ENCODE data around the gene TESMIN.

DNA sequence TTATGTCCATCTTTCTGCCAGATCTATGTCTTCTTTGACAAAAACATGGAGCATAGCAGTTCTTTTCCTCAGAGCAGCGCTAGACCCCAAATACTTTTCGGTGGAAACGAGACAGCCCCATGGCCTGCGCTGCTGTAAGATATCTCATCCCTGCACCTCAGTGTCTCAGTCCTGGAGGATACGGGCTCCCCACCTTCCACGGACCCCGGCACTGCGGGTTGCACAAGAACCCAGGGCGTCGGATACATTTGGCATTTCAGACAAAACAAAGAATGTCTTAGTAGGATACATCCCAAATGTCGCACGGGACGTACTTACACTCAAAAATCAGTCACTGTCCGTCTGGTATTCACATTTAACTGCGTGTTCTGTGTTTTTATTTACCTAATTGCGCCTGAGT lies 76.9 kb downstream of the TESMIN start:
- no peak for TF ChIP-seq CTCF (IDR thresholded peaks at IDR 0.05; ENCODE audit: low read depth, low read length)
- TF ChIP-seq, protein P1, sequence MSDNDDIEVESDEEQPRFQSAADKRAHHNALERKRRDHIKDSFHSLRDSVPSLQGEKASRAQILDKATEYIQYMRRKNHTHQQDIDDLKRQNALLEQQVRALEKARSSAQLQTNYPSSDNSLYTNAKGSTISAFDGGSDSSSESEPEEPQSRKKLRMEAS (IDR thresholded peaks at IDR 0.05; ENCODE audit: low read depth, low read length): no peak
- no peak for TF ChIP-seq POLR2A (IDR thresholded peaks at IDR 0.05; ENCODE audit: extremely low read depth, insufficient read length)
- no peak for TF ChIP-seq MYC (IDR thresholded peaks at IDR 0.05; ENCODE audit: low read depth, low read length)
